ENCODE results near the gene ZNF524. TPM values are rescaled to one million over a fixed set of nuclear protein-coding genes. Genes with fewer than 3 reads are reported as not detected.

The ZNF524 gene
- polyA plus RNA-seq, 1 donor = 10.0 TPM

GRCh38 chr19:55642153-55643002, 42.3 kb downstream of the ZNF524 start:
- no peak for DNase-seq (ENCODE audit: low read depth)

- DNase-seq (ENCODE audit: low read depth) = no peak
These were observed 43.2 kb downstream of the ZNF524 start, which contains the start of gene ZNF581 for GRCh38 chr19:55643003-55643886. TSS of gene ZNF581 (plus strand) at chr19:55643649. CDS start at chr19:55644572, 923 bp downstream.

DNA sequence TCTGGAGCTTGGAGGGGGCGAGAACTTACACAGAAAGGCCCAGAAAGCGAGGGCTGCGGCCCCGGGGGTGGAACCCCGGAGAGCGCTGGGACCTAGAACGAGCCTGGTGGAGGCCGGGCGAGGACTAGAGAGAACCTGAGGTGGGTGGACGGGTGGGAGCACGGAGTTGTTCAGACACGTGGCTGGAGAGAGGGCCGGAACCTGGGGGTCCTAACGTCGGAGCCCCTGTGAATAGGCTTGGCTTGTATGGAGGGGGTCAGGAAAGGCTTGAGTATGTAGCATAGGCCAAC, 43.7 kb downstream of the ZNF524 start:
- no peak for DNase-seq (ENCODE audit: low read depth)

DNA sequence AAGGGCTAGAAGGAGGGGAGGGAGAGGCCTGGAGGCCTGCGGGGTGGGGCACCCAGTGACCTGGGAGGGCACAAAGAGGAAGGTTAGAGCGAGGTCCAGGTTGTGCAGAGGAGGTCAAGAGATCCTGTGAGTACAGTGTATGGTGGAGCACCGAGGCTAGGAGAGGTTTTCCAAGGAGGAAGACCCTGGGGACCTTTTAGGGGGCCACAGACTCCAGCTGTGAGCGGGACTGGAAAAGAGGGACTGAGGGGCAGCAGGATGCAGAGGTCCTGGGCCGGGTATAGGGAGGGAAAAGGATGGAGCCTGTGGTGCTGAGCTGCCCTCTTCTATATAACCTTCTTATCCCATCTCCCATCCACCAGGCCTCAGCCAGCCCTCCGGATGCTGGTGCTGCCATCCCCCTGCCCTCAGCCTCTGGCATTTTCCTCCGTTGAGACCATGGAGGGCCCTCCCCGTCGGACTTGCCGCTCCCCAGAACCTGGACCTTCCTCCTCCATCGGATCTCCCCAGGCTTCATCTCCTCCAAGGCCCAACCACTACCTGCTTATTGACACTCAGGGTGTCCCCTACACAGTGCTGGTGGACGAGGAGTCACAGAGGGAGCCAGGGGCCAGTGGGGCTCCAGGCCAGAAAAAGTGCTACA, 44.2 kb downstream of the ZNF524 start:
- DNase-seq (ENCODE audit: low read depth) = no peak

DNA sequence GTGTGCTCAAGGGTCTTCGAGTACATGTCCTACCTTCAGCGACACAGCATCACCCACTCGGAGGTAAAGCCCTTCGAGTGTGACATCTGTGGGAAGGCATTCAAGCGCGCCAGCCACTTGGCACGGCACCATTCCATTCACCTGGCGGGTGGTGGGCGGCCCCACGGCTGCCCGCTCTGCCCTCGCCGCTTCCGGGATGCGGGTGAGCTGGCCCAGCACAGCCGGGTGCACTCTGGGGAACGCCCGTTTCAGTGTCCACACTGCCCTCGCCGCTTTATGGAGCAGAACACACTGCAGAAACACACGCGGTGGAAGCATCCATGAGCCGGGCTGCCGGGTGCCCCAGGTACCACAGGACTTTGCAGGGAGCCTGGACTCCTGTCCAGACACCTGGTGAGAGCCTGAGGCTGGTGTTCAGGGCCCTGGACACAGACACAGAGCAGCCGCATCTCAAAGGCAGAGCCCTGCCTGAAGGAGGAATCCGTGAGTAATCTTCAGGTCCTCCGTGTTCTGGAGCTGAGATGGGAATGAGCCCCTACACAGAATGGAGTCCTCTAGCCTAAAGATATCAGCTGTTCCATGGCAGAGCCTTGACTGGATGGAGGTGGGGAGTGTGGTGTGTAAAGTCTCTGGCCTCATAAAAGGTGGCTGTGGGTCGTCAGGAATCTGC, 44.9 kb downstream of the ZNF524 start:
- DNase-seq (ENCODE audit: low read depth) = no peak

DNA sequence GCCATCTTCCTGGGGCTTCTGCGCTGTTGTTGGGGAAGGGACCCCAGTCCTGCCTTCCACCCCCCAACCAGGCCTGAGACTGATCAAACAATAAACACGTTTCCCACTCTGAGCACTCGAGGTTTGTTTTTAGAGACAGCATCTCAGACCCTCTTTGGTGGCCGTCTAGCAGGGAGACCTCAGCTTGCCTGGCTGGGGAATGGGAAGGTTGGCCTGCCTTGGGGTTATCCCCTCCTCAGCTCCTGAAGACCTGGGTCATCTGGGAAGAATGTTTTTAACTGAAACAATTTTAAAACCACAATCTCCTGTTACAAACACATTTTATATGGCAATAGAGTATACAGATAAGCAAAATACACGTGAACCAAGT, 45.4 kb downstream of the ZNF524 start:
- no peak for DNase-seq (ENCODE audit: low read depth)

- no peak for DNase-seq (ENCODE audit: low read depth)
These were observed 47.0 kb downstream of the ZNF524 start for GRCh38 chr19:55646889-55647731.

- no peak for DNase-seq (ENCODE audit: low read depth)
These were observed 47.9 kb downstream of the ZNF524 start, which contains the start of gene CCDC106 for GRCh38 chr19:55647732-55648584. TSS of gene CCDC106 (plus strand) at chr19:55648212. CDS start at chr19:55649047, 835 bp downstream.

GRCh38 chr19:55648585-55649267, 48.6 kb downstream of the ZNF524 start:
- DNase-seq (ENCODE audit: low read depth) = no peak

DNA sequence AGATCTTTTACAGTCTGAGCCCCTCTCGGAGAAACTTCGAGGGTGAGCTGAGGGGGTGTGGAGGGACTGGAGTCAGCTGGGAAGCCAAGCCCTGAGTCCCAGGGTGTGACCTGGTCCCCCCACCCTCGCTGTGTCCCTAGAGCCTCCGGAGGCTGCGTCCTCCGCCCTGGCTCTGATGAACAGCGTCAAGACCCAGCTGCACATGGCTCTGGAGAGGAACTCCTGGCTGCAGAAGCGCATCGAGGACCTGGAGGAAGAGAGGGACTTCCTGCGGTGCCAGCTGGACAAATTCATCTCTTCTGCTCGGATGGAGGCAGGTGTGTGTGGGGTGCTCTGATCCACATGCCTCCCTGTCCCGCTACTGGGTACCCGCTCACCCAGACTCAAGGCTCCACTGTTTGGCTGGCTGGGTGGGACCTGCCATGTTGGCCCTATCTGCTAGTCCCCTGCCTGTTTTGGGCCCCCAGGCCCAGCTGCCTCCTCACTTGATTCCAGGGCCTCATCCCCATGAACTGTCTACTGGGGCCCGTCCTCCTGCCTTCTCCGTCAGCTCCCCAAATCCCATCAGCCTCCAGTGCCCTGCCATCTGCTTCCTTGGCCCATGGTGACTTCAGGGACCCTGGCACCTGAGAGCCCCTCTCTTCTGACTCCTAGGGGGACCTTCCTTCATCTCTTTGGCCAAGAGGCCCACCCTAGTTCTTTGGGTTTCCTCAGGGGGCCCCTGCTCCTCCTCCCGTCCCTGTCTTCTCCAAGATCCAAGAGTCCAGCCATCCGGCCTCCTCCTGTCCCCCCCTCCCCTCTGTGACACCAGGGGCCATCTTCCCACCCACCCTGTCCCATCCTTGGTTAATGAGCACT, 49.4 kb downstream of the ZNF524 start:
- DNase-seq (ENCODE audit: low read depth) = no peak

GRCh38 chr19:55650126-55650557, 50.1 kb downstream of the ZNF524 start:
- DNase-seq (ENCODE audit: low read depth) = no peak

- DNase-seq (ENCODE audit: low read depth) = no peak
These were observed 50.6 kb downstream of the ZNF524 start for GRCh38 chr19:55650602-55651230.

GRCh38 chr19:55651236-55651635, 51.1 kb downstream of the ZNF524 start:
- DNase-seq (ENCODE audit: low read depth) = no peak

DNA sequence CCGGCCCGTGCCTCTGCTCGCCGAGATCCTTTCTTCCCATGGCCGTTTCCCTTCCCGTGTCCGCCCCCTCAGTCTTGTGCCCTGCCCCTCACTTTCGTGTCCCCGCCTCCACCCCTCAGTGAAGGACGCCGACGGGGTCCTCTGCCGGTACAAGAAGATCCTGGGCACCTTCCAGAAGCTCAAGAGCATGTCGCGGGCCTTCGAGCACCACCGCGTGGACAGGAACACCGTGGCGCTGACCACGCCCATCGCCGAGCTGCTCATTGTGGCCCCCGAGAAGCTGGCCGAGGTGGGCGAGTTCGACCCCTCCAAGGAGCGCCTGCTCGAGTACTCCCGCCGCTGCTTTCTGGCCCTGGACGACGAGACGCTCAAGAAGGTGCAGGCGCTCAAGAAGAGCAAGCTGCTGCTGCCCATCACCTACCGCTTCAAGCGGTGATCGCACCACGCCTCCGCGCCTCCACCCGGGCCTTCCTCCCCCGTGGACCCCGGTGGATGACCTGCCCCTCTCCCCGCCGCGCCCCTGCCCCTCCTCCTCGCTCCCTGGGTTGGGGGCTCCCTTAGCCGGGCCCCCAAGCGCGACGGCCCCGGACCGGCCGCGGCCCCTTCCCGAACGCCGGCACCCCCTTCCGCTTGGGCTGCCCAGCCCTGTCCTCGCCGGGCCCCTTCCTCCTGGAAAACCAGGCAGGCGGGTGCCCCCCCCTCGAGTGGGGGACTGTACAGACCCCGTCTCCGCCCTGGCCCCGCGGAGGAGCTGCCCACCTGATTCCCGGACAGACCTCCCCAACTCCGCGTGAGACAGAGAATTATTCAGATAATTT, 52.4 kb downstream of the ZNF524 start:
- no peak for DNase-seq (ENCODE audit: low read depth)

All from forelimb muscle (tissue), 1 donor.